ENCODE results near the gene MRAS. TPM values are rescaled to one million over a fixed set of nuclear protein-coding genes. Genes with fewer than 3 reads are reported as not detected.

The MRAS gene
- total and polyA plus RNA-seq, 8 donors: 2.3 to 12.6 (median 4.7) TPM

GRCh38 chr3:138381413-138381901, 33.1 kb downstream of the MRAS start:
- no peaks in the 10 kb centered on the region for H3K27me3 ChIP-seq
- no peaks in the 10 kb centered on the region for H3K36me3 ChIP-seq
- intact Hi-C loops (cut with DNase I): no loop called here
- TF ChIP-seq CTCF (IDR thresholded peaks at IDR 0.05): no peak
- no peak for FAIRE-seq
- ATAC-seq: peak in 2 of 4 donors; percentile 24 to 44
- H3K4me1 ChIP-seq: no peaks in the 10 kb centered on the region
- peak overlapping the region in 3 of 4 donors; percentile 22 to 54 (median 53) for H3K27ac ChIP-seq
- no peaks in the 10 kb centered on the region for H3K9me3 ChIP-seq
- 76 to 82% methylated on average over 5 of the region's 5 CpGs for WGBS, 2 donors
- no peak overlapping the region for H3K4me3 ChIP-seq
- DNase-seq: no peak

GRCh38 chr3:138381950-138382715, 33.8 kb downstream of the MRAS start:
- H3K4me1 ChIP-seq: no peaks in the 10 kb centered on the region
- DNase-seq (peak in 2 of 6 donors; percentile 19 to 29), ATAC-seq (peak in 3 of 4 donors; percentile 78 to 92 (median 91)), FAIRE-seq (no peak)
- no peak for TF ChIP-seq CTCF (IDR thresholded peaks at IDR 0.05)
- 93 to 95% methylated on average over 3 of the region's 3 CpGs for WGBS, 2 donors
- intact Hi-C loops (cut with DNase I): no loop called here
- H3K27me3 ChIP-seq: no peaks in the 10 kb centered on the region
- H3K36me3 ChIP-seq: no peaks in the 10 kb centered on the region
- no peak overlapping the region for H3K4me3 ChIP-seq
- no peaks in the 10 kb centered on the region for H3K9me3 ChIP-seq
- peak overlapping the region in 3 of 4 donors; percentile 22 to 54 (median 53) for H3K27ac ChIP-seq

- no peaks in the 10 kb centered on the region for H3K9me3 ChIP-seq
- FAIRE-seq: no peak
- no peak for DNase-seq
- no peak overlapping the region for H3K4me3 ChIP-seq
- intact Hi-C loops (cut with DNase I): no loop called here
- no peaks in the 10 kb centered on the region for H3K36me3 ChIP-seq
- no peaks in the 10 kb centered on the region for H3K27me3 ChIP-seq
- no peak for TF ChIP-seq CTCF (IDR thresholded peaks at IDR 0.05)
- no peak for ATAC-seq
- no peak overlapping the region for H3K27ac ChIP-seq
- 90% methylated on average over 10 of the region's 10 CpGs for WGBS, 2 donors
- no peaks in the 10 kb centered on the region for H3K4me1 ChIP-seq
These were observed 35.5 kb downstream of the MRAS start for GRCh38 chr3:138383715-138384465.

GRCh38 chr3:138384531-138384930, 36.2 kb downstream of the MRAS start:
- WGBS, 2 donors: 87 to 91% methylated on average over 3 of the region's 3 CpGs
- Histone ChIP-seq H3K4me3 (no peak overlapping the region), H3K36me3 (no peaks in the 10 kb centered on the region), H3K9me3 (no peaks in the 10 kb centered on the region), H3K4me1 (no peaks in the 10 kb centered on the region), H3K27me3 (no peaks in the 10 kb centered on the region), H3K27ac (no peak overlapping the region)
- intact Hi-C loops (cut with DNase I): no loop called here
- no peak for ATAC-seq
- no peak for FAIRE-seq
- DNase-seq: no peak
- no peak for TF ChIP-seq CTCF (IDR thresholded peaks at IDR 0.05)
